Nephron progenitor cell (in vitro differentiated cells): ENCODE measurements around the gene CACNA2D1.

Experiments
- DNase-seq: peaks from one replicate; pipeline ENCODE4 v3.0.0; 2021
- H3K27ac Mint-ChIP-seq: 2 replicates; pipeline ENCODE4 v1.8.0; 2021; ENCODE audit warnings: mild to moderate bottlenecking, moderate library complexity, mixed read lengths
- H3K27me3 Mint-ChIP-seq: 2 replicates; pipeline ENCODE4 v1.8.0; 2021; ENCODE audit warnings: mild to moderate bottlenecking, low read depth, mixed read lengths; ENCODE audit not compliant: poor library complexity
- H3K36me3 Mint-ChIP-seq: 2 replicates; pipeline ENCODE4 v1.8.0; 2021; ENCODE audit warnings: low read depth, mixed read lengths
- H3K4me1 Mint-ChIP-seq: 2 replicates; pipeline ENCODE4 v1.8.0; 2021; ENCODE audit warnings: mixed read lengths
- H3K4me3 Mint-ChIP-seq: 2 replicates; pipeline ENCODE4 v1.8.0; 2021; ENCODE audit warnings: mild to moderate bottlenecking, moderate library complexity, mixed read lengths
- H3K9me3 Mint-ChIP-seq: 2 replicates; pipeline ENCODE4 v1.8.0; 2021; ENCODE audit warnings: mild to moderate bottlenecking, moderate library complexity, mixed read lengths
- CTCF ChIP-seq: fragments of 200-600 bp; sonication (generic); IDR thresholded peaks from 2 replicates; pipeline ENCODE4 v1.5.0; 2021; ENCODE audit warnings: antibody characterized with exemption

CACNA2D1 gene

GRCh38 chr7:82131215-82131614 is 312.4 kb downstream of the CACNA2D1 start:
- Mint-ChIP-seq H3K27ac (no peak overlapping the region), H3K9me3 (no peaks in the 10 kb centered on the region), H3K4me3 (no peak overlapping the region), H3K36me3 (peaks cover 5% of the 10 kb centered on the region), H3K4me1 (no peaks in the 10 kb centered on the region), H3K27me3 (no peaks in the 10 kb centered on the region)
- no peak for TF ChIP-seq CTCF
- no peak for DNase-seq

DNA sequence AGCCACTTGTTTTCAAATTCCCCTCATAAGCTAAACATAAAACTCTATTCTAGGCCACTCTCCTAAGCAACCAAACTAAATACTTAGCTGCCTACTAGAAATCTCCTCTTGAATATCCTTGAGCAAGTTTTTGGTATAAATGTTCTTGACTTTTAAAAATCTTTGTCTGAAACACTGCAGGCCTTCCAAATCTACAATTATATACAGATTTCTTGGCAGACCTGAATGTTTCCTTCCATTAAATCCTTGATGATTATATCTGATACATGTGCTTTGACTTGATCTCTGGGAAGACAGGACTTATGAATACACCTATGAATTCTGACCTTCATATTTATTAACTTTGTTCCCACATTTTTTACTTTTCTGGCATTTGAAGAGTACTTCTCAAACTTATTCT is 314.5 kb downstream of the CACNA2D1 start:
- no peak for DNase-seq
- Mint-ChIP-seq H3K36me3 (peaks cover 22% of the 10 kb centered on the region), H3K9me3 (peaks cover 16% of the 10 kb centered on the region), H3K27me3 (no peaks in the 10 kb centered on the region), H3K27ac (no peak overlapping the region), H3K4me3 (no peak overlapping the region), H3K4me1 (no peaks in the 10 kb centered on the region)
- TF ChIP-seq CTCF = no peak

DNA sequence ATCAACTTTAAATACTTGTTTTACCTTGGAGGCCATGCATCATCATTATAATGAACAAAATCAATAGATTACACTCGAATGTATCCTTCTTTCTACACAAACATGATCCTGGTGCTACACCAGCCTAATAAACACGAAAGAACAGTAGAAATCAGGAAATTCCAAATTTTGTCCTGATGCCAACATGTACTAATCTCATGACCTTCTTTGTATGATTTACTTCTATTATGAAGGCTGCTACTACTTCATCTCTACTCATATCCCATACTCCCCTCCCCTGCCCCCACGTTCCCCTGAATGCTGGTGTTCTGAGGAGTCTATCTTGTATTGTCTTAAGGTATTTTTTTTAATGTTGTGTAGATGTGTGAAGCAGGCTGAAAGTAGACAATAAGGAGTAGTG is 315.0 kb downstream of the CACNA2D1 start:
- Mint-ChIP-seq H3K36me3 (peaks cover 26% of the 10 kb centered on the region), H3K4me3 (no peak overlapping the region), H3K9me3 (peaks cover 16% of the 10 kb centered on the region), H3K27ac (no peak overlapping the region), H3K4me1 (no peaks in the 10 kb centered on the region), H3K27me3 (no peaks in the 10 kb centered on the region)
- TF ChIP-seq CTCF = no peak
- no peak for DNase-seq

DNA sequence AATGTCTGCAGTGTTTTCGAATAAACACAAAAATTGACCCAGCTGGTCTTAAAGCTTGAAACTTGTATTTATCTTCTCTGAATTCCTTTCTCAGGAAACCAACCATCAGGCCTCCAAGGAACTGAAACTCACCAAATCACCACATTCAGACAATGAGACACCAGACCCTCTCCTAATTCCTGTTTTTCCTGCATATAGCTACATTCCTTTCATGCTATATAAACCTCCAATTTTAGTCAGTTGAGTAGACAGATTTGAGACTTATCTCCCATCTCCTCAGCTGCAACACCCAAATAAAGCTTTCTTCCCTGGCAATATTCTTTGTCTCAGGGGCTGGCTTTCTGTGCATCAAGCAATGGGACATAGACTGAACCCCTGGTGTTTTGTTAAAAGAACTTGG is 317.0 kb downstream of the CACNA2D1 start:
- Mint-ChIP-seq H3K36me3 (peaks cover 33% of the 10 kb centered on the region), H3K4me3 (no peak overlapping the region), H3K27me3 (no peaks in the 10 kb centered on the region), H3K4me1 (no peaks in the 10 kb centered on the region), H3K27ac (peak overlapping the region; percentile 64), H3K9me3 (peaks cover 16% of the 10 kb centered on the region)
- DNase-seq = no peak
- TF ChIP-seq CTCF = no peak

DNA sequence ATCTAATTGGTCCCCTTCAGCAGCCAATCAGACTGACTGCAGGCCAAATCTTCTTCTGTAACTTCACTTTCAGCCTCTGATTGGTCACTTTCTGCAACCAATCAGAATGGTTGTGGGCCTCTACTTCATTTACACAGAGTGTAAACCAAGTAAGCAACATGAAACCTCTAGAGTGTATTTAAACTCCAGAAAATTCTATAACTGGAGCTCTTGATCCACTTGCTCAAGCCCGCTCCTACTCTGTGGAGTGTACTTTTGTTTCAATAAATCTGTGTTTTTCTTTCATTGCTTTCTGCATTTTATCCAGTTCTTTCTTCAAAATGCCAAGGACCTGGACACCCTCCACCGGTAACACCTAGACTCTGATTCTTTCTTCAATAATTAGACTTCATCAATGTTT is 319.1 kb downstream of the CACNA2D1 start:
- Mint-ChIP-seq H3K36me3 (peaks cover 33% of the 10 kb centered on the region), H3K4me3 (no peak overlapping the region), H3K27ac (no peak overlapping the region), H3K9me3 (peaks cover 16% of the 10 kb centered on the region), H3K4me1 (no peaks in the 10 kb centered on the region), H3K27me3 (no peaks in the 10 kb centered on the region)
- no peak for DNase-seq
- no peak for TF ChIP-seq CTCF

DNA sequence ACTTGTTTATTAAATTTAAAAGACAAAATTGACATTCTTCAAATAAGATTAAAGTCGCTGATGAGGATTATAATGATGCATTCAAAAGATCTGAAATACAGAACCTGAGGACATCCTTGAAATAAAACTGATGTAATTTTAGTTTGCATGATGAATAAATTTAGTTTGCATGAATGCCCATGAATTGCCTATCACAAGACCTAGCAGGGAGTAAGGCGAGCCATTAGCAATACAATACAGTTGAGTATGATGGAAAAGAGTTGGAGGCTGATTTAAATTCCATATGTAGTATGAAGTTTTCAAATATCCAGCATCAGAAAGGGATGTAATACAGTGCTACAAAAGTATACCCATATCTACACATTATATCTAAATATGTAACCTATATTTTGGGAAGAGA is 321.3 kb downstream of the CACNA2D1 start:
- no peak for DNase-seq
- Mint-ChIP-seq H3K4me3 (no peak overlapping the region), H3K36me3 (peaks cover 33% of the 10 kb centered on the region), H3K9me3 (peaks cover 16% of the 10 kb centered on the region), H3K27me3 (no peaks in the 10 kb centered on the region), H3K4me1 (no peaks in the 10 kb centered on the region), H3K27ac (no peak overlapping the region)
- no peak for TF ChIP-seq CTCF
